ENCODE data around the gene FHIP1A.

- TF ChIP-seq CTCF (IDR thresholded peaks at IDR 0.05) (no peak), POLR2A (IDR thresholded peaks at IDR 0.05) (no peak)
Measured at GRCh38 chr4:151438154-151438553, 29.2 kb downstream of the FHIP1A start.
